Endodermal cell (in vitro differentiated cells): ENCODE data around the gene CPSF4L. TPM values are rescaled to one million over a fixed set of nuclear protein-coding genes. Genes with fewer than 3 reads are reported as not detected.

Source experiments
- DNase-seq: peaks from one replicate; pipeline ENCODE4 v3.0.0-alpha.2; 2017
- H3K27ac ChIP-seq: 2 replicates; pipeline ENCODE4 v1.5.1; 2013; ENCODE audit warnings: mild to moderate bottlenecking, low read depth, low read length, moderate library complexity
- H3K27me3 ChIP-seq: 2 replicates; pipeline ENCODE4 v1.6.1; 2013; ENCODE audit warnings: mild to moderate bottlenecking, low read length, moderate library complexity; ENCODE audit not compliant: insufficient read depth, control insufficient read depth, poor library complexity, severe bottlenecking
- H3K36me3 ChIP-seq: 2 replicates; pipeline ENCODE4 v1.7.0; 2013; ENCODE audit warnings: mild to moderate bottlenecking, low read length, moderate library complexity; ENCODE audit not compliant: control insufficient read depth, insufficient read depth
- H3K4me1 ChIP-seq: one replicate; pipeline ENCODE4 v1.7.0; 2013; ENCODE audit warnings: low read length; ENCODE audit not compliant: control insufficient read depth, insufficient read depth
- H3K4me3 ChIP-seq: 2 replicates; pipeline ENCODE4 v1.5.1; 2013; ENCODE audit warnings: mild to moderate bottlenecking, low read length, moderate library complexity
- H3K9ac ChIP-seq: 2 replicates; pipeline ENCODE4 v1.6.1; 2013; ENCODE audit warnings: mild to moderate bottlenecking, low read length, moderate library complexity; ENCODE audit not compliant: poor library complexity, severe bottlenecking; ENCODE audit errors: extremely low read depth
- H3K9me3 ChIP-seq: 2 replicates; pipeline ENCODE4 v1.6.1; 2013; ENCODE audit warnings: mild to moderate bottlenecking, low read length, moderate library complexity; ENCODE audit not compliant: control insufficient read depth
- H3K27ac Mint-ChIP-seq: 2 replicates; pipeline ENCODE4 v1.8.0; 2020; ENCODE audit warnings: mixed read lengths
- H3K27me3 Mint-ChIP-seq: 2 replicates; pipeline ENCODE4 v1.8.0; 2021; ENCODE audit warnings: mild to moderate bottlenecking, mixed read lengths; ENCODE audit not compliant: insufficient read depth
- H3K36me3 Mint-ChIP-seq: 2 replicates; pipeline ENCODE4 v1.8.0; 2020; ENCODE audit warnings: low read depth, mixed read lengths
- H3K4me1 Mint-ChIP-seq: 2 replicates; pipeline ENCODE4 v1.8.0; 2020; ENCODE audit warnings: mixed read lengths
- H3K4me3 Mint-ChIP-seq: 2 replicates; pipeline ENCODE4 v1.8.0; 2020; ENCODE audit warnings: mild to moderate bottlenecking, moderate library complexity, mixed read lengths
- H3K9me3 Mint-ChIP-seq: 2 replicates; pipeline ENCODE4 v1.8.0; 2020; ENCODE audit warnings: mild to moderate bottlenecking, mixed read lengths
- CTCF ChIP-seq: fragments of 200-600 bp; sonication (generic); conservative IDR thresholded peaks from 2 replicates; pipeline ENCODE4 v1.5.0; 2021; ENCODE audit warnings: antibody characterized with exemption, mild to moderate bottlenecking
- WGBS, 2 experiments: methylation state at CpG; one replicate each; pipeline versions ENCODE4 v1.1.5 to v1.1.7; 2013; ENCODE audit warnings: missing lambda C conversion rate in 2 of 2, mixed read lengths in 1 of 2; ENCODE audit not compliant: insufficient coverage in 1 of 2, insufficient read length in 1 of 2; 5-methylcytosine and 5-hydroxymethylcytosine counted together
- total RNA-seq, 2 donors: library from RNA; stranded (reverse); fragmentation: NEBNext Ultra II Directional in 1 of 2; extraction: Animal tissue kit (Norgen Biotek cat#: 25700) in 1 of 2; gene quantifications; 2 replicates in 1 of 2; 3 replicates in 1 of 2; pipeline ENCODE4 v1.2.1, GENCODE V29; 2021

CPSF4L gene
- total RNA-seq, 2 donors from 2014 or later = 0.29 to 0.58 TPM

GRCh38 chr17:73308017-73308823 is 46.5 kb upstream of the CPSF4L start:
- H3K36me3 Mint-ChIP-seq = peaks cover 21% of the 10 kb centered on the region
- no peak overlapping the region for H3K27ac ChIP-seq
- DNase-seq = peak; percentile 55
- no peak for TF ChIP-seq CTCF
- H3K9me3 Mint-ChIP-seq = no peaks in the 10 kb centered on the region
- H3K27ac Mint-ChIP-seq = no peak overlapping the region
- no peaks in the 10 kb centered on the region for H3K27me3 ChIP-seq
- peaks cover 37% of the 10 kb centered on the region for H3K4me1 ChIP-seq
- H3K9ac ChIP-seq = no peak overlapping the region
- peaks cover 22% of the 10 kb centered on the region for H3K36me3 ChIP-seq
- peak overlapping the region; percentile 40 for H3K4me3 ChIP-seq
- H3K27me3 Mint-ChIP-seq = peaks cover under 1% of the 10 kb centered on the region
- H3K4me1 Mint-ChIP-seq = peaks cover 44% of the 10 kb centered on the region
- no peaks in the 10 kb centered on the region for H3K9me3 ChIP-seq
- WGBS, 2 experiments = 92 to 96% methylated on average over 20 to 23 of the region's 23 CpGs
- H3K4me3 Mint-ChIP-seq = no peak overlapping the region

GRCh38 chr17:73307130-73307529 is 45.5 kb upstream of the CPSF4L start:
- Histone ChIP-seq H3K36me3 (peaks cover 22% of the 10 kb centered on the region), H3K27me3 (no peaks in the 10 kb centered on the region), H3K9me3 (no peaks in the 10 kb centered on the region), H3K27ac (no peak overlapping the region), H3K9ac (no peak overlapping the region), H3K4me3 (no peak overlapping the region), H3K4me1 (peaks cover 34% of the 10 kb centered on the region)
- Mint-ChIP-seq H3K4me3 (no peak overlapping the region), H3K27ac (no peak overlapping the region), H3K36me3 (peaks cover 23% of the 10 kb centered on the region), H3K27me3 (no peaks in the 10 kb centered on the region), H3K4me1 (peaks cover 37% of the 10 kb centered on the region), H3K9me3 (no peaks in the 10 kb centered on the region)
- no peak for DNase-seq
- 97 to 100% methylated on average over 3 to 8 of the region's 9 CpGs for WGBS, 2 experiments
- TF ChIP-seq CTCF = no peak

- no peaks in the 10 kb centered on the region for H3K9me3 ChIP-seq
- H3K27ac ChIP-seq = peak overlapping the region; percentile 18
- Mint-ChIP-seq H3K4me1 (peaks cover 37% of the 10 kb centered on the region), H3K4me3 (no peak overlapping the region), H3K27ac (no peak overlapping the region), H3K27me3 (no peaks in the 10 kb centered on the region), H3K9me3 (no peaks in the 10 kb centered on the region), H3K36me3 (peaks cover 25% of the 10 kb centered on the region)
- 88 to 94% methylated on average over 5 to 11 of the region's 11 CpGs for WGBS, 2 experiments
- TF ChIP-seq CTCF = no peak
- DNase-seq = peak; percentile 65
- peak overlapping the region; percentile 36 for H3K4me3 ChIP-seq
- H3K36me3 ChIP-seq = peaks cover 26% of the 10 kb centered on the region
- H3K9ac ChIP-seq = no peak overlapping the region
- peaks cover 34% of the 10 kb centered on the region for H3K4me1 ChIP-seq
- H3K27me3 ChIP-seq = no peaks in the 10 kb centered on the region
Measured at GRCh38 chr17:73305845-73306836, 44.5 kb upstream of the CPSF4L start.
